Thoracic aorta (tissue), 2 donors: ENCODE data around the gene BRAP. TPM values are rescaled to one million over a fixed set of nuclear protein-coding genes. Genes with fewer than 3 reads are reported as not detected.

Source experiments
- ATAC-seq: fragments of 150-250 bp; one replicate; pipeline ENCODE4 v1.8.0; 2017; ENCODE audit warnings: low read depth; ENCODE audit not compliant: insufficient number of reproducible peaks, low FRiP score
- DNase-seq: peaks from one replicate; pipeline ENCODE4 v3.0.0-alpha.2; 2020; ENCODE audit warnings: low spot score
- H3K27ac ChIP-seq, 2 donors: fragments of 200-600 bp; sonication (generic); 1 replicate in 1 of 2; 2 replicates in 1 of 2; pipeline ENCODE4 v1.5.1; 2016; ENCODE audit warnings: mild to moderate bottlenecking in 2 of 2, moderate library complexity in 2 of 2
- H3K27me3 ChIP-seq: fragments of 200-600 bp; sonication (generic); replicated peaks from 2 replicates; pipeline ENCODE4 v1.6.0; 2016; ENCODE audit warnings: mild to moderate bottlenecking; ENCODE audit not compliant: insufficient read depth
- H3K36me3 ChIP-seq: fragments of 200-600 bp; sonication (generic); one replicate; pipeline ENCODE4 v1.5.1; 2016
- H3K4me1 ChIP-seq, 2 donors: fragments of 200-600 bp; sonication (generic); 1 replicate in 1 of 2; 2 replicates in 1 of 2; pipeline versions ENCODE4 v1.5.1 to v1.6.0; 2016; ENCODE audit warnings: low read depth in 2 of 2, mild to moderate bottlenecking in 1 of 2; ENCODE audit not compliant: control insufficient read depth in 1 of 2
- H3K4me3 ChIP-seq: fragments of 200-600 bp; sonication (generic); 2 replicates; pipeline ENCODE4 v1.5.1; 2016; ENCODE audit warnings: mild to moderate bottlenecking
- H3K9me3 ChIP-seq: fragments of 200-600 bp; sonication (generic); 2 replicates; pipeline ENCODE4 v1.5.1; 2016
- CTCF ChIP-seq: fragments of 200-600 bp; sonication (generic); IDR thresholded peaks from one replicate; pipeline ENCODE4 v1.5.1; 2019; ENCODE audit warnings: antibody characterized with exemption
- total RNA-seq, 2 donors: library from RNA; depleted of rRNA; stranded (reverse); fragments of >200 nt; gene quantifications; one replicate each; pipeline versions ENCODE4 v1.1.0 to v1.2.3, GENCODE V29; 2016

The BRAP gene
- total RNA-seq, 2 donors from 2014 or later = 14.1 to 22.6 TPM

GRCh38 chr12:111640506-111640905 is 45.2 kb downstream of the BRAP start:
- H3K27me3 ChIP-seq = no peaks in the 10 kb centered on the region
- DNase-seq (no peak), ATAC-seq (no peak)
- no peak overlapping the region for H3K27ac ChIP-seq
- H3K4me1 ChIP-seq = peaks cover 5 to 33% of the 10 kb centered on the region in 2 donors
- TF ChIP-seq CTCF = no peak
- no peaks in the 10 kb centered on the region for H3K9me3 ChIP-seq
- H3K4me3 ChIP-seq = no peak overlapping the region
- H3K36me3 ChIP-seq = peaks cover 2% of the 10 kb centered on the region

- ATAC-seq = no peak
- Histone ChIP-seq H3K27me3 (no peaks in the 10 kb centered on the region), H3K9me3 (no peaks in the 10 kb centered on the region), H3K4me3 (no peak overlapping the region), H3K4me1 (peaks cover 5 to 29% of the 10 kb centered on the region in 2 donors), H3K27ac (no peak overlapping the region), H3K36me3 (no peaks in the 10 kb centered on the region)
- no peak for TF ChIP-seq CTCF
- no peak for DNase-seq
These were observed 47.2 kb downstream of the BRAP start for GRCh38 chr12:111638556-111638955.

GRCh38 chr12:111636209-111636945 is 49.4 kb downstream of the BRAP start:
- Histone ChIP-seq H3K4me3 (peak overlapping the region; percentile 58), H3K27ac (peak overlapping the region; percentile 59 to 71)
- no peak for ATAC-seq

GRCh38 chr12:111635524-111635923 is 50.2 kb downstream of the BRAP start:
- no peak for DNase-seq
- H3K4me1 ChIP-seq = peaks cover 5 to 20% of the 10 kb centered on the region in 2 donors
- no peaks in the 10 kb centered on the region for H3K9me3 ChIP-seq
- no peaks in the 10 kb centered on the region for H3K27me3 ChIP-seq
- H3K27ac ChIP-seq = peak overlapping the region; percentile 59 to 71
- no peak for ATAC-seq
- H3K4me3 ChIP-seq = peak overlapping the region; percentile 58
- H3K36me3 ChIP-seq = no peaks in the 10 kb centered on the region
- no peak for TF ChIP-seq CTCF

More at GRCh38 chr12:111636209-111636945, 49.4 kb downstream of the BRAP start:
- no peaks in the 10 kb centered on the region for H3K27me3 ChIP-seq
- no peaks in the 10 kb centered on the region for H3K9me3 ChIP-seq
- TF ChIP-seq CTCF = no peak
- peaks cover 5 to 20% of the 10 kb centered on the region in 2 donors for H3K4me1 ChIP-seq
- no peaks in the 10 kb centered on the region for H3K36me3 ChIP-seq
- DNase-seq = peak; percentile 5

- DNase-seq (no peak), ATAC-seq (no peak)
- no peak for TF ChIP-seq CTCF
These were observed 57.1 kb downstream of the BRAP start for GRCh38 chr12:111628505-111629260.

More at GRCh38 chr12:111628505-111629260, 57.1 kb downstream of the BRAP start:
- H3K27me3 ChIP-seq = no peaks in the 10 kb centered on the region
- H3K36me3 ChIP-seq = no peaks in the 10 kb centered on the region
- H3K27ac ChIP-seq = no peak overlapping the region
- no peak overlapping the region for H3K4me3 ChIP-seq
- no peaks in the 10 kb centered on the region for H3K4me1 ChIP-seq
- no peaks in the 10 kb centered on the region for H3K9me3 ChIP-seq
